ENCODE measurements around the gene PGLYRP2. TPM values are rescaled to one million over a fixed set of nuclear protein-coding genes. Genes with fewer than 3 reads are reported as not detected.
"Not testable (repeated sequence)": the region's sequence is repeated elsewhere in the genome, so short reads cannot be mapped to it uniquely, and the experiment has no call there.

Gene PGLYRP2
- polyA plus RNA-seq, 4 donors: 0.54 TPM; not detected in 3

DNA sequence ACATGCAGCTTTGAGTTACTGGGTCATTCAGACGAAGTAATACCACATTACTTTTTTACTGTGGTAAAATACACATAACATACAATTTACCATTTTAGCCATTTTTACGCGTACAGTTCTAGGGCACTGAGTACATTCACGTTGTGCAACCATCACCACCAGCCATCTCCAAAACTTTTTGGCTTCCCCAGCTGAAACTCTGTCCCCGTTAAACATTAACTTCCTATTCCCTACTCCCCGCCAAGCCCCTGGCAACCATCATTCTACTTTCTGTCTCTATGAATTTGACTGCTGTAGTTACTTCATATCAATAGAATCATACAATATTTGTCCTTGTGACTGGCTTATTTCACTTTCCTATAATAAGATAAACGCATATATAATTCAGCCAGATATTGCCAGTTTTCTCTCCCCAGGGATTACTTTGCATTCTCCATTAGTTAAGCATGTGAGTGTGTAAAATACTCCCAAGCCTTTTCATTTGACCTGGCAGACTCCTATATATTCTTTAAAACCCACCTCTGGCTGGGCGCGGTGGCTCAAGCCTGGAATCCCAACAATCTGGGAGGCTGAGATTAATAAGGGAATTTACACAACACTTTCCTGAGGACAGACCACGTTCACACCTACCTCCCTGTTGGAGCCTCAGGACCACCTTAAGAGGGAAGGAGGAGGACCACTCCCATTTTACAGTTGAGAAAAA lies 19.0 kb upstream of the PGLYRP2 start:
- Histone ChIP-seq H3K27ac (ENCODE audit: low read depth in 1 of 3, low read length in 2 of 3) (no peak overlapping the region), H3K36me3 (ENCODE audit: control insufficient read depth in 3 of 3, insufficient read depth in 2 of 3, low read depth in 1 of 3, low read length in 3 of 3) (no peaks in the 10 kb centered on the region), H3K9me3 (ENCODE audit: control insufficient read depth in 2 of 2, insufficient read depth in 1 of 2, low read depth in 1 of 2, low read length in 1 of 2) (no peaks in the 10 kb centered on the region), H3K27me3 (ENCODE audit: control insufficient read depth in 3 of 3, insufficient read depth in 3 of 3, low read length in 3 of 3) (no peaks in the 10 kb centered on the region), H3K4me3 (ENCODE audit: low read depth in 1 of 3, low read length in 3 of 3) (no peak overlapping the region), H3K4me1 (ENCODE audit: control insufficient read depth in 3 of 3, insufficient read depth in 2 of 3, low read depth in 1 of 3, low read length in 2 of 3) (no peaks in the 10 kb centered on the region)
- DNase-seq (no peak), FAIRE-seq (no peak)
- WGBS, 3 donors: 47 to 68% (median 58%) methylated on average over 10 of the region's 10 CpGs

DNA sequence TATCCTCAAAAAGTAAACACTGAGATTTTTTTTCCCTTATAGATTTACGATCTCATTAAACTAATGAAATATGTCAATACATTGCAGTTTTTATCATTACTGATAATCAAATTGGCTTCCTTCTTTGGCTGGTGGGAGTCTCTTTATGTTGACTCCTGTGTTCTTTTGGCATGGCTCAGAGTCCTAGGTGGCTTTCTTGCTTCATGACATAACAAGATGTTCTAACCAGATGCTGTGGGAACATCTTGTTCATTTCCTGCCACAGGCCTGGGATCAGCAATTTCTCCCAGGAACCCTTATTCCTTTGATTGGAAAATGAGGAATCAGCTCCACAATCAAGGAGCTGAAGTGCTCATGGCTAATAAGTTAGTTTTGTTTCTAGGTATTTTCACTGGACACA lies 15.8 kb upstream of the PGLYRP2 start:
- Histone ChIP-seq H3K27me3 (ENCODE audit: control insufficient read depth in 3 of 3, insufficient read depth in 3 of 3, low read length in 3 of 3) (no peaks in the 10 kb centered on the region), H3K36me3 (ENCODE audit: control insufficient read depth in 3 of 3, insufficient read depth in 2 of 3, low read depth in 1 of 3, low read length in 3 of 3) (no peaks in the 10 kb centered on the region), H3K27ac (ENCODE audit: low read depth in 1 of 3, low read length in 2 of 3) (no peak overlapping the region), H3K4me1 (ENCODE audit: control insufficient read depth in 3 of 3, insufficient read depth in 2 of 3, low read depth in 1 of 3, low read length in 2 of 3) (no peaks in the 10 kb centered on the region), H3K4me3 (ENCODE audit: low read depth in 1 of 3, low read length in 3 of 3) (no peak overlapping the region), H3K9me3 (ENCODE audit: control insufficient read depth in 2 of 2, insufficient read depth in 1 of 2, low read depth in 1 of 2, low read length in 1 of 2) (no peaks in the 10 kb centered on the region)
- FAIRE-seq: no peak
- DNase-seq: no peak
- WGBS, 3 donors: 35 to 77% (median 54%) methylated on average over 1 of the region's 1 CpG

DNA sequence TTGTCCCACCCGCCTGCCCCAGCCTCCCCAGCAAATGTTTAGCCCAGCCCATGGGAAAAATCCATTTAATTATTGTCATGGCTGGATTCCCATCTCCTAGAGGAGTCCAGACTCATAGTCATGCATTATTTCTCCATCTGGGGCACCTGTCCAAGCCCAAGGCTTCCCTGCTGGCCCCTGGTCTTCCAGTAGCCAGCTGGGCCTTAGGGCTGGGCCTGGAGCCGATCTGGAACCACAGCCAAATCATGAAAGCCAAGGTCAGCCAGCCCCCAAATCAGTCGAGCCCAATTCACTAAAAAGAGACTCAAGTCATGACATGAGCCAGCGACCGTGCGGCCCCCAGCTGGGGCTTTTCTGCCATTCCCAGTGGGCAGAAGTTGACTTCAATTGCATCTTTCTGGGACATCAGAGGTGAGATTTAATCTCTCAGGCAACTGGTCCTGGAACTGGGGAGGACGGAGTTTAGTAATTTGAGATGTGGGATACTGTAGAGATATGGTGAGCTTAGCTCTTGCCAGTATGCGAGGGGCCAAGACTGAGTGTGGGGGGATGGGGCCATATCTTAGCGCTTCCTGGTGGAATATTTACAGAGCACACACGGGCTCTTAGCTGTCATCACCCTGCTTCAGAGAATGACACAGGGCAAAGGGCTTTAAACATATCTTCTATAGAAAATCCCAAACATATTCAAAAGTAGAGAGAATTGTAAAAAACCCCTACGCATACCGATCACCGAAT lies 9.4 kb upstream of the PGLYRP2 start:
- WGBS, 3 donors: 63 to 69% (median 65%) methylated on average over 13 of the region's 13 CpGs
- H3K36me3 ChIP-seq (ENCODE audit: control insufficient read depth in 3 of 3, insufficient read depth in 2 of 3, low read depth in 1 of 3, low read length in 3 of 3): no peaks in the 10 kb centered on the region
- H3K9me3 ChIP-seq (ENCODE audit: control insufficient read depth in 2 of 2, insufficient read depth in 1 of 2, low read depth in 1 of 2, low read length in 1 of 2): no peaks in the 10 kb centered on the region
- FAIRE-seq (no peak), DNase-seq (no peak)
- no peak overlapping the region for H3K4me3 ChIP-seq (ENCODE audit: low read depth in 1 of 3, low read length in 3 of 3)
- H3K4me1 ChIP-seq (ENCODE audit: control insufficient read depth in 3 of 3, insufficient read depth in 2 of 3, low read depth in 1 of 3, low read length in 2 of 3): no peaks in the 10 kb centered on the region
- no peaks in the 10 kb centered on the region for H3K27me3 ChIP-seq (ENCODE audit: control insufficient read depth in 3 of 3, insufficient read depth in 3 of 3, low read length in 3 of 3)
- H3K27ac ChIP-seq (ENCODE audit: low read depth in 1 of 3, low read length in 2 of 3): no peak overlapping the region

DNA sequence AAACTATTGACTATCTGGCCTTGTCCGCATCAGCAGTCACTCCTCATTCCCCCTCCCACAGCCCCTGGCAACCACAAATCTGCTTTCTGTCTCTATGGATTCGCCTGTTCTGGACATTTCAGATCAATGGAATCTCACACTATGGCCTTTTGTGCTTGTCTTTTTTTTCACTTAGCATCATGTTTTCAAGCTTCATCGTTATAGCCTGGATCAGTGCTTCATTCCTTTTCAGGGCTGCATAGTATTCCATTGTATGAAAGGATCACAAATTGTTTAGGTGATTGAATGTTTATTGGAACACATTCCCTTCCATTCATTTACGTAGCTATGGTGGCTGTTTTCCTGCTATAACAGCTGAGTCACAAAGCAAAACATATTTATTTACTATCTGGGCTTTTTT lies 7.7 kb upstream of the PGLYRP2 start:
- Histone ChIP-seq H3K27ac (ENCODE audit: low read depth in 1 of 3, low read length in 2 of 3) (no peak overlapping the region), H3K27me3 (ENCODE audit: control insufficient read depth in 3 of 3, insufficient read depth in 3 of 3, low read length in 3 of 3) (no peaks in the 10 kb centered on the region), H3K9me3 (ENCODE audit: control insufficient read depth in 2 of 2, insufficient read depth in 1 of 2, low read depth in 1 of 2, low read length in 1 of 2) (no peaks in the 10 kb centered on the region), H3K4me1 (ENCODE audit: control insufficient read depth in 3 of 3, insufficient read depth in 2 of 3, low read depth in 1 of 3, low read length in 2 of 3) (no peaks in the 10 kb centered on the region), H3K36me3 (ENCODE audit: control insufficient read depth in 3 of 3, insufficient read depth in 2 of 3, low read depth in 1 of 3, low read length in 3 of 3) (no peaks in the 10 kb centered on the region), H3K4me3 (ENCODE audit: low read depth in 1 of 3, low read length in 3 of 3) (no peak overlapping the region)
- 87 to 93% (median 90%) methylated on average over 4 of the region's 4 CpGs for WGBS, 3 donors
- no peak for FAIRE-seq
- no peak for DNase-seq

DNA sequence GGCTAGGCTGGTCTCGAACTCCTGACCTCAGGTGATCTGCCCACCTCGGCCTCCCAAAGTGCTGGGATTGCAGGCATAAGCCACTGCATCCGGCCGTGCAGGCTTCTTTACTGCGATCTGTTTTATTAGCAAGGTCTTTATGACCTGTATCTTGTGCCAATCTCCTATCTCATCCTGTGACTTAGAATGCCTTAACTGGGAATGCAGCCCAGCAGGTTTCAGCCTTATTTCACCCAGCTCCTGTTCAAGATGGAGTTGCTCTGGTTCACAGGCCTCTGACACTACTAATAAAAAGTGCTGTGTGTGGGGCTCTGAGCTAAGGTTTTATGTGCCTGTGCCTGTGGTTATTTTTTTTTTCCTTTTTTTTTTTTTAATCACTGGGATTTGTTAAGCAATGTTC lies 6.5 kb upstream of the PGLYRP2 start:
- H3K36me3 ChIP-seq (ENCODE audit: control insufficient read depth in 3 of 3, insufficient read depth in 2 of 3, low read depth in 1 of 3, low read length in 3 of 3); FAIRE-seq; H3K9me3 ChIP-seq (ENCODE audit: control insufficient read depth in 2 of 2, insufficient read depth in 1 of 2, low read depth in 1 of 2, low read length in 1 of 2); H3K27ac ChIP-seq (ENCODE audit: low read depth in 1 of 3, low read length in 2 of 3); H3K27me3 ChIP-seq (ENCODE audit: control insufficient read depth in 3 of 3, insufficient read depth in 3 of 3, low read length in 3 of 3); DNase-seq; H3K4me1 ChIP-seq (ENCODE audit: control insufficient read depth in 3 of 3, insufficient read depth in 2 of 3, low read depth in 1 of 3, low read length in 2 of 3); H3K4me3 ChIP-seq (ENCODE audit: low read depth in 1 of 3, low read length in 3 of 3): not testable (repeated sequence)
- 22 to 71% (median 49%) methylated on average over 5 of the region's 5 CpGs for WGBS, 3 donors

DNA sequence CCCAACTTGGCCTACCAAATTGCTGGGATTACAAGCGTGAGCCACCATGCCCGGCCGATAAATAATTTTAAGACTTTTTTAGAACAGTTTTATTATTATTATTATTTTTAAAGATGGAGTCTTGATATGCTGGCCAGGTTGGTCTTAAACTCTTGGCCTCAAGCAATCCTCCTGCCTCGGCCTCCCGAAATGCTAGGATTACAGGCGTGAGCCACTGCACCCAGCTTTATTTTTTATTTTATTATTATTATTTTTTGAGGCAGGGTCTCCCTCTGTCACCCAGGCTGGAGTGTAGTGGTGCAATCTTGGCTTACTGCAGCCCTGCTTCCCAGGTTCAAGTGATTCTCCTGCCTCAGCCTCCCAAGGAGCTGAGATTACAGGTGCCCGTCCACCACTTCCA lies 1.7 kb upstream of the PGLYRP2 start:
- not testable (repeated sequence) for H3K36me3 ChIP-seq (ENCODE audit: control insufficient read depth in 3 of 3, insufficient read depth in 2 of 3, low read depth in 1 of 3, low read length in 3 of 3); FAIRE-seq; H3K27me3 ChIP-seq (ENCODE audit: control insufficient read depth in 3 of 3, insufficient read depth in 3 of 3, low read length in 3 of 3); H3K4me3 ChIP-seq (ENCODE audit: low read depth in 1 of 3, low read length in 3 of 3); H3K27ac ChIP-seq (ENCODE audit: low read depth in 1 of 3, low read length in 2 of 3); DNase-seq; H3K9me3 ChIP-seq (ENCODE audit: control insufficient read depth in 2 of 2, insufficient read depth in 1 of 2, low read depth in 1 of 2, low read length in 1 of 2); H3K4me1 ChIP-seq (ENCODE audit: control insufficient read depth in 3 of 3, insufficient read depth in 2 of 3, low read depth in 1 of 3, low read length in 2 of 3)
- WGBS, 3 donors: 88 to 93% (median 91%) methylated on average over 7 of the region's 7 CpGs

DNA sequence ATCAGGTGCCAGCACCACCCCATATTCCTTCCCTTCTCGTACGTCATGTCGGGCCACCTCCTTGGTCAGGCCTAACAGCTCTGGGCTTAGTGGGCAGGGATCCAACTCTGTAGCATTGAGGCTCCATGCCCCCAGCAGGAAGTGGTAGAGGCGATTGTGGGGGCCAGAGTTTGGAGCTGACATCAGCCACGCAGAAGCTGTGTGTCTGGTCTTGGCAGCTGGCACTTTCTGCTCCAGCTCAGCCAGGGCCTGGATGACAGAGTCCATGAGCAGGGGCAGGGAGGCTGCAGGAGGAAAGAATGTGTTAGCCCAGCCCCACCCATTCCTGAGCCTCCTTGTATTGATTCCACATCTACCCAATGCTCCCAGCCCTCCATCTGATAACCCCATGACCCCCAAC lies 3.0 kb downstream of the PGLYRP2 start:
- DNase-seq (no peak), FAIRE-seq (no peak)
- peaks cover 0 to 3% (median 0%) of the 10 kb centered on the region in 3 donors for H3K27me3 ChIP-seq (ENCODE audit: control insufficient read depth in 3 of 3, insufficient read depth in 3 of 3, low read length in 3 of 3)
- H3K36me3 ChIP-seq (ENCODE audit: control insufficient read depth in 3 of 3, insufficient read depth in 2 of 3, low read depth in 1 of 3, low read length in 3 of 3): no peaks in the 10 kb centered on the region
- no peak overlapping the region for H3K27ac ChIP-seq (ENCODE audit: low read depth in 1 of 3, low read length in 2 of 3)
- peaks cover 0 to 6% of the 10 kb centered on the region in 2 donors for H3K9me3 ChIP-seq (ENCODE audit: control insufficient read depth in 2 of 2, insufficient read depth in 1 of 2, low read depth in 1 of 2, low read length in 1 of 2)
- H3K4me3 ChIP-seq (ENCODE audit: low read depth in 1 of 3, low read length in 3 of 3): no peak overlapping the region
- H3K4me1 ChIP-seq (ENCODE audit: control insufficient read depth in 3 of 3, insufficient read depth in 2 of 3, low read depth in 1 of 3, low read length in 2 of 3): no peaks in the 10 kb centered on the region
- 59 to 64% (median 60%) methylated on average over 5 of the region's 5 CpGs for WGBS, 3 donors

DNA sequence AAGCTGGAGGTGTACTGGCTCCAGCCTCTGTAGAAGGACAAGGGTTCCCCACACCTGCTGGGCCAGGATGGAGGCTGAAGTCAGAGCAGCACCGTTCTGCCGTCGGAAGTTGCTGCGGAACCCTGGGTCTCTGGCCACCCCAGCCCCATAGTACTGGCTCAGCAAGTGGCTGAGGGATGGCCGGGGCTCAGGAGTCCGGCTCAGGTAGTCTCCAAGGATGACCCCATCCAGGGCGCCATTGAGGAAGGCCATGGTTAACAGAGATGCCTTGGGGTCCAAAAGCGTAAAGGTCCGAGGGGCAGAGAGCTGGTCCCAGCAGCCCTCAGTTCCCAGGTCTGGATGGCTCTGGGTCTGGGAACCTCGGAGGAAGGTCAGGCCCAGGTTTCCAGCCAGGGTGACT lies 3.7 kb downstream of the PGLYRP2 start:
- Histone ChIP-seq H3K4me3 (ENCODE audit: low read depth in 1 of 3, low read length in 3 of 3) (no peak overlapping the region), H3K27ac (ENCODE audit: low read depth in 1 of 3, low read length in 2 of 3) (no peak overlapping the region), H3K9me3 (ENCODE audit: control insufficient read depth in 2 of 2, insufficient read depth in 1 of 2, low read depth in 1 of 2, low read length in 1 of 2) (peaks cover 0 to 6% of the 10 kb centered on the region in 2 donors), H3K27me3 (ENCODE audit: control insufficient read depth in 3 of 3, insufficient read depth in 3 of 3, low read length in 3 of 3) (peaks cover 0 to 3% (median 1%) of the 10 kb centered on the region in 3 donors), H3K4me1 (ENCODE audit: control insufficient read depth in 3 of 3, insufficient read depth in 2 of 3, low read depth in 1 of 3, low read length in 2 of 3) (no peaks in the 10 kb centered on the region), H3K36me3 (ENCODE audit: control insufficient read depth in 3 of 3, insufficient read depth in 2 of 3, low read depth in 1 of 3, low read length in 3 of 3) (no peaks in the 10 kb centered on the region)
- DNase-seq: no peak
- FAIRE-seq: no peak
- 93 to 97% (median 95%) methylated on average over 10 of the region's 10 CpGs for WGBS, 3 donors
